Activated T-helper 1 cell treated with anti-CD3 and anti-CD28 coated beads, Interleukin-2, amount 50 U/mL, for 16 hours (primary cell): ENCODE data around the gene MAN2C1.
"Not testable (repeated sequence)": the region's sequence is repeated elsewhere in the genome, so short reads cannot be mapped to it uniquely, and the experiment has no call there.

Experiments
- DNase-seq, 2 donors: peaks; one replicate each; pipeline ENCODE4 v3.0.0-alpha.2; 2020; ENCODE audit warnings: low read depth in 1 of 2, low spot score in 1 of 2

The MAN2C1 gene

GRCh38 chr15:75367913-75368688 is at the start of gene MAN2C1:
MAN2C1 (minus strand) TSS chr15:75368607; CDS start chr15:75368583, 24 bp downstream.
- DNase-seq, result peak; percentile 82 to 86

DNA sequence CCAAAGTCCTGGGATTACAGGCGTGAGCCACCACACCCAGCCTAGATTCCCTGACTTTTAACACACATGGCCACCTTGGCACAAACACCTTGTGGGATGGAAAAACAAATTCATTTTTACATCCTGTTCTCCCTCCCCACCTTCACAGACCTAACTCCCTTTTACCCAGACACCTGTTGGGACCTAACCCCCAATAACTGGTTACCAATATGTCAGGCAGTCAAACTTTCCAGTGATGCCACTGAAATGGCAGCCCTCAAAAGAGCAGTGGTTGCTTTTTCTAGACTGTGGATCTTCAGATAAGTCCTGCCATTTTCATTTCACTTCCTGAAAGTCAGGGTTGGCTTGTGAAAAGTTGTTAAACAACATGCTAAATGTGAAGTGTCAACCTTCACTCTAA is 48.2 kb upstream of the MAN2C1 start:
- no peak for DNase-seq

- no peak for DNase-seq
Observed at GRCh38 chr15:75410196-75410595, 41.8 kb upstream of the MAN2C1 start.

DNA sequence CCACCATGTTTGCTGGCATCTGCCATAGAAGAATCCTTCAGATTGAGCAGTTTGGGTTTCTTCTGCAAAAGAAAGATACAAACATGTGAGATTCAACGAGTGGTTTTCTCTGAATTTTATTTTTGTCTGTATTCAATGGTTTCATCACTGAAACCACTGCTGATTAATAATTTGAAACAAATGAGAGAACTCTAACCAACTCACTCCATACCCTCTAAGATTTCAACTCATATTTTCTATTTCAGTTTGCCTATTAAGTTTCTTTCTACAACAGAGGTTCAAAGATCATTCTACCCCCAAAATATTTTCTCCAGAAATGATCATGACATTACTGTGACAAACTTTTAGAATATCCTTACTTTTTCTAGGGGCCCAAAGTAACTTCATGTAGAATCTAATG is 38.7 kb upstream of the MAN2C1 start:
- no peak for DNase-seq

- DNase-seq, result no peak
Observed at GRCh38 chr15:75403892-75404291, 35.5 kb upstream of the MAN2C1 start.

GRCh38 chr15:75397494-75397893 is 29.1 kb upstream of the MAN2C1 start:
- DNase-seq, result no peak

GRCh38 chr15:75389791-75390382 is 21.5 kb upstream of the MAN2C1 start:
- no peak for DNase-seq

DNA sequence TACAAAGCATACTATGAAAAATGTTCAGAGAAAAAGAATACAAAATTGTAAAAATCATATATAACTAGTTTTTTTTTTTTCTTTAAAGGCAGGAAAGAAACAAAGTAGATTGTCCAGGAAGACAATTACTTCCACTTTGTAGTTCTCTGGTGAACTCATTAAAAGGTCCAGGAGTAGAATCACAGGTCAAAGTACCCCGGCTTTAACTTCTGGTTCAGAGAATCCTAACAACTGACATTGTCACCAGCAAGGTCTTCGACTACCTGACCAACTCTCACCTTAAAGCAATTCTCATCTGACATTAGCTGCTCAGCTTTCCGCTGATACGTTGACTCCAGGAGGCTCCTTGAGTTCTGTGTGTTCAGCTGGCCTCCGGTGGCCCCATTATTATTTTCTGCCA is 15.6 kb upstream of the MAN2C1 start:
- not testable (repeated sequence) for DNase-seq

- DNase-seq, result no peak
Observed at GRCh38 chr15:75380773-75381172, 12.4 kb upstream of the MAN2C1 start.

GRCh38 chr15:75371901-75372688 is 3.7 kb upstream of the MAN2C1 start:
- no peak for DNase-seq

DNA sequence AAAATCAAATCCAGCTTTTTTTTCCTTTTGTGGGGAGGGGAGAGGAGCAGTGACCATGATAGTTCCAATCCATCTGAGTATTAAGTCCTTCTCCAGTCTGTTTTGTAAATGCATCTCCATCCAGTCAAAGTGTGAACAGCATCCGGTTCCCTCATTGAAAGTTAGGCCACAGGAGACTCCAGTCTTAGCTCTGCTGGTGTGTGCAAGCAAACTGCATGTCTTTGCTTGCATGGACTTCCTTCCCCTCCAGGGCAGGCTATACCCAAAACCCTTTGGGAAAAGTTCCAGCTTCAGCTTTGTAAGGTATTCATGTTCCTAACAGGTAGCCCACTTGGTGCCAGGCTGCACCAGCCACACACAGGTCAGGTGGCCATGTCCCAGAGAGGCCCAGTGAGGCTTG is 3.1 kb upstream of the MAN2C1 start:
- DNase-seq, result no peak

DNA sequence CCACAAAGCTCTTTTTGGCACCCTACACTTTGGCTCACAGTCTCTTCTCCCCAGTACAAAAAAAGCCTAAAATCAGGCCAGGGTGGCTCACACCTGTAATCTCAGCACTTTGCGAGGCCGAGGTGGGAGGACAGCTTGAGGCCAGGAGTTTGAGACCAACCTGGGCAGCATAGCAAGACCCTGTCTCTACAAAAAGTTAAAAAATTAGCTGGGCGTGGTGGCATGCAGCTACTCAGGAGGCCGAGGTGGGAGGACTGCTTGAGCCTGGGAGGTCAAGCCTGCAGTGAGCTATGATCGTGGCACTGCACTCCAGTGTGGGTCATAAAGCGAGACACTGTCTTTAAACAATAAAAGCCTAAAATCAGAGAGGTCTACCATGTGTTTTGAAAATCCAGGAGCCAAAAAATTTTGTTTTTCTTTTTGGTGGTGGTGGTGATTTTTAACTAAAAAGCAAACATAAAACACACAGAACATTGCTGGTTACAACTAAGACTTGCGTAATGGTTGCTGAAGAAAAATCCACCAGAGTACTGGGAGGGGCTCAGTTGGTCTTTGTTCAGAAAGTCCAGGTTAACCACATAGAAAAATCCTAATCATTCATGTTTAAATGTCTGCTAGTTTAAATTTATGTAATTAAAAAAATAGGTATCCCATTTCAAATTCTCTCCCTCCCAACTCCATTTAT is 1.6 kb upstream of the MAN2C1 start:
- DNase-seq, result no peak

GRCh38 chr15:75368689-75369239 is 357 bp upstream of the MAN2C1 start:
- DNase-seq, result no peak

- no peak for DNase-seq
Observed at GRCh38 chr15:75367406-75367912, 948 bp downstream of the MAN2C1 start.

DNA sequence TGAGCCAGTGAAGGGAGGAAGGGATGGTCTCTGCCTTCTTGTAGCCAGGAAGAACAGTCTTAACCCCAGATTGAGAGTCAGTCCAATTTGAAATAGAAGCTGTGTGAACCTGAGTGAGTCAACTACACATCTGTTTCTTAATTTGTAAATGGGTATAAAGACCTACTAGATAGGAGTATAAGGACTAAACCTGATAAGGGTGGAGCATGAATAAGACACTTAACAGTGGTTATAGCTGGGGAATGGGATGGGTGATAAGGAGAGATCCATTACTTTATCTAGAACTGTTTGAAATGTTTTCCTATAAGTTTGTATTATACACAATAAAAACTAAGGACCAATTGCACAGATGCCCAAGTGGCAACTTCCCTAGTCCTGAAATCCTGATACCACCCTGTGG is 1.4 kb downstream of the MAN2C1 start:
- DNase-seq, result no peak

- DNase-seq, result no peak
Observed at GRCh38 chr15:75366163-75366562, 2.2 kb downstream of the MAN2C1 start.

- DNase-seq, result no peak
Observed at GRCh38 chr15:75364881-75365280, 3.5 kb downstream of the MAN2C1 start.

DNA sequence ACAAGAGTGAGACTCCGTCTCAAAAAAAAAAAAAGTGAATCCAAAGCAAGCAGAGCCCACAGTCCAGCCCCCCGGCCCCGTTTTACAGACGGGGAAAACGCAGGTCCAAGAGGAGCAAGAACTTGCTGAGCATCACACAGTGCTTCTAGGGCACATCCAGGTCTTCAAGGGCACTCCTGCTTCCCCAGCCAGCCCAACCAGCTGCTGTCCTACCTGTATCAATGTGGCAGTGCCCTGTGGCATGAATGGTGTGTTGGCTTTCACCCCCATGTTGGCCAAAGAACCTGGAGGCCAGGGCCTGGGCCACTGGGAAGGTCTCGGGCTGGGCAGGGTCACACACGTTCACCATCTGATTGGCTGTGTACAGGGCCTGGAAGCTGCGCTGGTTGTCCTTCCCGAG is 4.6 kb downstream of the MAN2C1 start:
- DNase-seq, result no peak

- no peak for DNase-seq
Observed at GRCh38 chr15:75362642-75363249, 5.7 kb downstream of the MAN2C1 start.

DNA sequence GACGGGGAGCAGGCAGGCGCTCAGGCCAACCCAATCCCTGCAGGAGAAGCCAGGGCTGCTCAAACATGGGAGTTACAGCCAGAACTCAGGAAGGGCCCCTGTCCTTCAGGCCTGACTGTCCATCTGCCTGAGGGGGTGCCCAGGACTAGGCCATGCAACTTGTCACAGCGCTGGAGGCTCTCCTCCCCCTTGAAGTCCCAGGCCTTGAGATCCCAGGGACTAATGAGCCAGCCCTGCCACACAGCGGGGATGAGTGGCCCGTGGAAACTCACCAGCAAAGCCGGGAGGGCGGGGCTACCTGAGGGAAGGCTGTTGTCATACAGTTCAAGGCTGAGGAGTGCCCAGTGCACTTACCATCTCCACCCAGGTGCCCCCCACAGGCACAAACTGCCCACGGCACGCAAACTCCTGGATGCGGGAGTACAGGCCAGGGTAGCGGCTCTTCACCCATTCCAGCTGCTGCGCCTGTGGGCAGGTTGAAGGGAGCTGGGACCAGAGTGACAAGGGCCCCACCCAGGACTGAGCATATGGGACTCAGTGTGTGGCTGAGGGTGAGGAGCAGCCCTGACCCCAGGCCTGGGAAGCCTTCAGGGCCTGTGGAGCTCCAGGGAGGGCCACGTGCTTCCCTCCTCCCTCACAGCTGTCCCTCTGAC is 6.3 kb downstream of the MAN2C1 start:
- no peak for DNase-seq
